Epithelial cell of proximal tubule (primary cell): Measurements from ENCODE around the gene BCAN. TPM values are rescaled to one million over a fixed set of nuclear protein-coding genes. Genes with fewer than 3 reads are reported as not detected.

ENCODE experiments used
- DNase-seq: peaks from one replicate; pipeline ENCODE4 v3.0.0-alpha.2; 2011; ENCODE audit warnings: low read depth
- H3K4me3 ChIP-seq: 2 replicates; pipeline ENCODE4 v1.5.1; 2011; ENCODE audit warnings: low read depth, mild to moderate bottlenecking, low read length
- CTCF ChIP-seq: conservative IDR thresholded peaks from 2 replicates; pipeline ENCODE4 v1.5.1; 2012; ENCODE audit warnings: low read depth, mild to moderate bottlenecking, low read length
- total RNA-seq: library from RNA; depleted of rRNA; stranded (reverse); fragments of >200 nt; gene quantifications from 2 replicates; pipeline ENCODE4 v1.2.3, GENCODE V29; 2015

Gene BCAN
- total RNA-seq, 1 donor from 2014 or later: not detected

GRCh38 chr1:156670791-156671190, 28.9 kb downstream of the BCAN start:
- H3K4me3 ChIP-seq: no peak overlapping the region
- TF ChIP-seq CTCF: no peak
- no peak for DNase-seq

GRCh38 chr1:156671804-156672203, 29.9 kb downstream of the BCAN start:
- TF ChIP-seq CTCF: no peak
- no peak for DNase-seq
- H3K4me3 ChIP-seq: no peak overlapping the region

GRCh38 chr1:156673387-156674121, 31.6 kb downstream of the BCAN start:
- no peak for DNase-seq
- TF ChIP-seq CTCF: no peak
- H3K4me3 ChIP-seq: no peak overlapping the region

GRCh38 chr1:156675210-156676113, 33.5 kb downstream of the BCAN start:
- no peak for TF ChIP-seq CTCF
- no peak for DNase-seq
- H3K4me3 ChIP-seq: no peak overlapping the region

- H3K4me3 ChIP-seq: no peak overlapping the region
These were observed 34.4 kb downstream of the BCAN start for GRCh38 chr1:156676114-156676819.

More at GRCh38 chr1:156676114-156676819, 34.4 kb downstream of the BCAN start:
- no peak for TF ChIP-seq CTCF
- DNase-seq: no peak
